ENCODE results near the gene ADIG.

DNA sequence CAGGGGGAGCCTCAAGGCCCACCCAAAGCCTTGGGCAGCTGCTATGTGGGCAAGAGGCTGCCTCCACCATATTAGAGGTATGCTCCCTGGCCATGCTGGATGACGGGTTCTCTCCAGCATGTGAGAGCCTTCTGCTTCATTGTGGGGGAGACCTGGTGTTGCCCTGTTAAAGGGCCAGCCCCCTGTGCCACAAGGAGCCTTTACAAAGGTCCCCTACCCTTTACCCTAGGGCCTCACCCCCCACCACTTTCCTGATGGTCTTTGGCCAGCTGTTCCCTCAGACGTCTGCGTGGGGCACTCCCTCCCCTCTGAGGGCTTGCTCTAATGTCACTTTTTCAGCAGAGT is 5.2 kb downstream of the ADIG start:
- no peak for TF ChIP-seq EZH2phosphoT487 (IDR thresholded peaks at IDR 0.05; ENCODE audit: low read length)
- TF ChIP-seq, protein P1, sequence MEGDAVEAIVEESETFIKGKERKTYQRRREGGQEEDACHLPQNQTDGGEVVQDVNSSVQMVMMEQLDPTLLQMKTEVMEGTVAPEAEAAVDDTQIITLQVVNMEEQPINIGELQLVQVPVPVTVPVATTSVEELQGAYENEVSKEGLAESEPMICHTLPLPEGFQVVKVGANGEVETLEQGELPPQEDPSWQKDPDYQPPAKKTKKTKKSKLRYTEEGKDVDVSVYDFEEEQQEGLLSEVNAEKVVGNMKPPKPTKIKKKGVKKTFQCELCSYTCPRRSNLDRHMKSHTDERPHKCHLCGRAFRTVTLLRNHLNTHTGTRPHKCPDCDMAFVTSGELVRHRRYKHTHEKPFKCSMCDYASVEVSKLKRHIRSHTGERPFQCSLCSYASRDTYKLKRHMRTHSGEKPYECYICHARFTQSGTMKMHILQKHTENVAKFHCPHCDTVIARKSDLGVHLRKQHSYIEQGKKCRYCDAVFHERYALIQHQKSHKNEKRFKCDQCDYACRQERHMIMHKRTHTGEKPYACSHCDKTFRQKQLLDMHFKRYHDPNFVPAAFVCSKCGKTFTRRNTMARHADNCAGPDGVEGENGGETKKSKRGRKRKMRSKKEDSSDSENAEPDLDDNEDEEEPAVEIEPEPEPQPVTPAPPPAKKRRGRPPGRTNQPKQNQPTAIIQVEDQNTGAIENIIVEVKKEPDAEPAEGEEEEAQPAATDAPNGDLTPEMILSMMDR (IDR thresholded peaks at IDR 0.05; ENCODE audit: low read length) = no peak

Measured in MM.1S (cell line).